GM19395 (cell line): ENCODE measurements around the gene SCN4A.
"Not testable (repeated sequence)": the region's sequence is repeated elsewhere in the genome, so short reads cannot be mapped to it uniquely, and the experiment has no call there.

ENCODE experiments used
- ATAC-seq: cut with Tn5 transposase; IDR thresholded peaks from one replicate; pipeline ENCODE4 v1.9.1; 2021; ENCODE audit warnings: mild to moderate bottlenecking, moderate library complexity; ENCODE audit not compliant: unreplicated experiment

SCN4A gene

GRCh38 chr17:63939401-63939800 lies 33.3 kb downstream of the SCN4A start:
- no peak for ATAC-seq

DNA sequence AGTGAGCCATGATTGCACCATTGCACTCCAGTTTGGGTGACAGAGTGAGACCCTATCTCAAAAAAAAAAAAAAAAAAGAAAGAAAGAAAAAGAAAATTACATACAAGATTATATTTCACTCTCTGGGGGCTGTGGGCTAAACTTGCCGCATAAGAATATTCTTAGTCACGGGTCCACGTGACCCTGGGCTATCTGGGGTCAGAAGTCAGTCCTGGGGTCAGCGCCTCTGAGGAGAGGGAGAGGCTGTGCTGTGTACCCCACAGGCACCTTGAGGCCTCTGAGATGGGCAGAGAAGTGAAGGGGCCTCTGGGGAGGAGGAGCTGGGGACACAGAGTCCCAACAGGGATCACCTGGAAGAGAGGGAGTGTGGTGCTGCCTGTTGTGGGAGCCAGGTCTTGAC lies 34.8 kb downstream of the SCN4A start:
- ATAC-seq: no peak

DNA sequence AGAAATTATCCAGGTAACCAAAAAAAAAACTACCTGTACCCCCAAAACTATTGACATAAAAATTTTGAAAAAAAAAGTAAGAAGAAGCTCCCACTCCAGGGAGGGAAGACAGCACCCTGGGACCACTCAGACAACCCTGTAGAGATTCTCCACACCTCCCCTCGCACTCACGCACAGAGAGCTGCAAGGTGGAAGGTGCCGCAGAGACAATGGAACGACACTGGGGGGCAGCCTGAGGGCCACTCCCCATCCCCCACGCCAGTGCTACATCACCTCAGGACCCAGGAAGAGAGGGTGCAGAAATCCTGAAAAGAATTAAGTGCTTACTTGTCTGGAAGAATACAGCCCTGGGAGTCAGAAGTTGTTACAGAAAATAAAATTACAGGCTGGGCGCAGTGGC lies 35.4 kb downstream of the SCN4A start:
- no peak for ATAC-seq

DNA sequence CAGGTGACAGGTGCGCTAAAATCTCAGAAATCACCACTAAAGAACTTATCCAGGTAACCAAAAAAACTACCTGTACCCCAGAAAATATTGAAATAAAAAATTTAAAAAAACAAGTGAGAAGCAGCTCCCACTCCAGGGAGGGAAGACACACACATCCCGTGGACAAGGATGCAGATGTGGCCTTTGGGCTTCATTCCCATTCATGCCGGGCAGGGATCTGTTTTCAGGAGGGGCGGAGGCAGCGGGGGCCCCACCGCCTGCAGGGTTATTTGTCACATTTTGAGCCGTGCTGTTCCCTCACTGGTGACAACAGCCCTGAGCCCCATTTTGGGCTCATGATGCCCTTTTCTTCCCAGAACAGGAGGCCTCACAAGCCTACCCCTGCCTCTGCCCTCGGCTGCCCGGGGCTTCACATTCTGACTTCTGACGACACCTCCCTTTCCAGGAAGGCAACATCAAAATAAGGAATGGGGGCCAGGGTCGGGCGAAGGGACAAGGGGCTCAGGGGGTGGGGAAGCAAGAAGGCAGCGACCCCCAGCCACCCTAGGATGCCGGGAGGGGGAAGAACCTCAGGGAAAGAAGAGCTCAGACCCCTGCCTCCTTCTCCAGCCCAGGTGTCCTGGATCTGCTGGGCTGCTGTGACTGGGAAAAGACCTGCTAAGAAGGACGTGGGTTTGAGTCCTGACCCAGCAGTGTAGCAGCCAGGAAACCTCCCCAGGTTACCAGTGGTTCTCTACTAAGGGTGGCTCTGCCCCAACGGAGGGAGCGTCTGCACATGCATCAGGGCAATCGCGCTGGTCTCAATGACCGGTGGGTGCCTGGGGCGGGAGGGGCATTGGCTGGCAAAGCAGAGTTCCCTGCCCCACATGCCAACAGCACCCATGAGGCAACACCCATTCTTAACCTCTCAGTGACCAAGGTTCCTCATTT lies 38.3 kb downstream of the SCN4A start:
- no peak for ATAC-seq

DNA sequence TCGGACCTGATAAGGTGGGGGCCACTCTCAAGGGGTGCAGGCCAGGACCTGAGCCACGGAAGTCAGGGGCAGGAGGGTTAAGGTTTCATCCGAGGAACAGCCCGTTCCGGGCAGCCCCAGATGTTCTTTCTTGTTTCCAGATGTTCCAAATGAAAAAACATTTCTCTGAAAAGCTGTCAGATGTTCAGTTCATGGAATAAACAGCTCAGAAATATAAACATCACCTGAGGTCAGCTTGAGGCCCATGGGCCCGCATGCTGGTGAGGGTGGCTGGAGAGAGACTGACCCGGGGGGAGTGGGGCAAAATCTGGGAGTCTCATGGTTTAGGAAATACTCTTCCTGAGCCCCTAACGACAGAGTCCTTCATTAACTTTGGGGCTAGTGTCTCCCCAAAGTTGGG lies 39.1 kb downstream of the SCN4A start:
- no peak for ATAC-seq

GRCh38 chr17:63932721-63933120 lies 40.0 kb downstream of the SCN4A start:
- peak; percentile 26 for ATAC-seq

GRCh38 chr17:63931981-63932561 lies 40.6 kb downstream of the SCN4A start, which contains the start of gene CD79B:
Gene CD79B, minus strand, starts transcription at chr17:63932331. Its CDS starts 70 bp downstream, at chr17:63932261.
- ATAC-seq: peak; percentile 90

DNA sequence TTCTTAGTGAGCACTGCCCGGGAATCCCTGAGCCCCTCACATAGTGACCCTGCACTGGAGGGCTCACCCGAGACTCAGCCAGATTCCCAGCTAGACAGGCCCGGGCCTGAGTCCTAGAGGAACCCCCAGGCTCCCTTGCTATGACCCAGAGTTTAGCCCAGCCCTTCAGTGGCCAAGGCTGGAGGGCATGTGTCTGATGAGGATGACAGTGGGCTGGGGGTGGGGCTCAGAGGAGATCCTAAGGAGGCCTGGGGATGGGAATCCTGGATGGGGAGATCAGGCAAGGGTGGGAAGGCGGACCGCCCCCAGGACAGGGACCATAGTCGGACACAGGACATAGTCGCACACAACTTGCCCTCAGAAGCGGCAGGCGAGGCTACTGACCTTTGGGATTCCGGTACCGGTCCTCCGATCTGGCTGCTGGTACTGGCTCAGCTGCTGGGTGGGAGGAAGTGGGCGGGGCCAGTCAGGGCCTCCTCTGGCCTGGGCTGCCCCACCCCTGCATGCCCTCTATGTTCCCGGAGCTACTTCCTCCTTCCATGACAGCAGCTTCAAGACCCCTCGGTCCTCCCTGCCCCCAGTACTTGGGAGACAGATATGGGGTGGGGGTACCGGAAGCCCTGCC lies 41.7 kb downstream of the SCN4A start:
- peak; percentile 35 for ATAC-seq

GRCh38 chr17:63929860-63930766 lies 42.6 kb downstream of the SCN4A start:
- no peak for ATAC-seq

DNA sequence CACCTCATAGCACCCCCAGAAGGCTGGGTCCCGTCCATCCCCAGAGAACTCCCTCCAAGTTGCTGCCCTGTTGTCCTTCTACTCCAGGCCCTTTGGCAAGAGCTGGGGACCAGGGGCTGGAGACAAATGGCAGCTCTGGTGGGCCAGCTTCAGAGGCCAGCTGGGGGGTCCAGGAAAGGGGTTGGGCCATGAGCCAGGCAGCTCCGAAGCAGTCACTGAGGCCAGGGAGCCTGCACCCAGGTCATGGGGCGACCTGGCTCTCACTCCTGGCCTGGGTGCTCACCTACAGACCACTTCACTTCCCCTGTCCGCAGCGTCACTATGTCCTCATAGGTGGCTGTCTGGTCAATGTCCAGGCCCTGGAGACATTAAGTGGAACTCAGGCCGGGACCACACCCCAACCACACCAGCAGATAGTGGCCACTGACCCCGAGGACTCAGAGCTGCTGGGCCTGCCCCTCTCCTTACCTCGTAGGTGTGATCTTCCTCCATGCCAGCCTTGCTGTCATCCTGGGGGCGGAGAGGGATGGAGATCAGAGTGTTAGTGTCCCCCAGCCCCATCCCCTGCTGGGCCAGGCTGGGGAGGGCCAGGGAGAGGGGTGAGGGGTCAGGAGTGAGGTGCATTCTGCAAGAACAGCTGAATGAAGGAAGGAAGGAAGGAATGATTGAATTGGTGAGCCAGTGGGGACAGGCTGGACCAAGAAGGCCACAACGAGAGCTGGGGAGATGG lies 43.6 kb downstream of the SCN4A start:
- ATAC-seq: no peak

DNA sequence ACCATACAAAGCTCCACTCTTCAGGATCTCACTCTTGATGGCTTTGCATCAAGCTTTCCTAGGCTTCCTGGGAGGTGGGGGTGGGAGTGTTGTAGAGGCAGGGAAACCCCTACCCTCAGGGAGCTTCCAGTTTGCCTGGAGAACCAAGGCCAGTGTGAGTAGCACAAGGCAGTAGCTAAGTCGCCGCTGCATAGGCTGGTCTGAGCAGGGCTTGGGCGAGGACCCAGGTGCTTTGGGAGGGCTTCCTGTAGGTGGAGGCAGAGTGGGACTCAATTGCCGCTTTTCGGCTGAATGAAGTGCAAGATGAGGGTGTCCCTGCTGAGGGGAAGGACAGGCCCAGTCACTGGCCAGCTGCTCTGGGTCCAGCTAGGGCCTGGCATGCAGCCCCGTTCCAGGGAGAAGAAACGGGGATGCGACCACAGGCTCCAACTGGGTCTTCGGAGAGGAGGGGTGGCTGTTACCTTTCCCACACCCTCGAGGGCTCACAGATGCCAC lies 44.5 kb downstream of the SCN4A start:
- ATAC-seq: no peak

DNA sequence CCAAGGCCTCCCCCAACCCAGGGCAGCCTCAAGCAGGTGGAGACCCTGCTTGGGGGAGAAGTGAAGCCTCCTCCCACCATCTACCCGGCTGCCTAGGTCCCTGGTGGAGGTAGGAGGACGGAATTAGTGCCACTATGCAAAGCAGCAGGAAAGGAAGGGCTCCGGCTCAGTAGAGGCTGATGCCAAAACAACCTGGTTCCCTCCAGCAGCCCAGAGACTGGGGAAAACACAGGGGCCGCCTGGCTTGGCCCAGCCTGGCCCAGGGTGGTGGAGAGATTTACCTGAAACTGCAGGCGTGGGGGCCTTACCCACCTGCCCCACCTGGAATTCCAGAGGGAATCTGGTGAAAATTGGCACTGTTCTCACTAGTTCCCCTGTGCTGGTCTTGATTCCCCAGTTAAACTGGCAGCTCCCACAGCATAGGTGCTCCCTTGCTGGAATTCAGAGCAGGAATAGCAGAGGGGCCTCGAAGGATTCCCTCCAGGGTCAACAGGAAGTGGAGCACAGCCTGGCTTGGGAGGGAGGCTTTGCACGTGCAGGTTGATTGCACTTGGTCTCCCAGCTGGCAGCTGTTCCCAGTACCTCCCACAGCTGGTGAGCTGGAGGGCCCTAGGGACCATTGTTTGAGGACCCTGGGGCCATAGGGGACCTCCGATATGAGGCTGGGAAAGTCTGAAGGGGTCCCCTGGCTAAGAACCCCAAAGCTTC lies 45.1 kb downstream of the SCN4A start:
- no peak for ATAC-seq

GRCh38 chr17:63926164-63926563 lies 46.6 kb downstream of the SCN4A start:
- no peak for ATAC-seq

DNA sequence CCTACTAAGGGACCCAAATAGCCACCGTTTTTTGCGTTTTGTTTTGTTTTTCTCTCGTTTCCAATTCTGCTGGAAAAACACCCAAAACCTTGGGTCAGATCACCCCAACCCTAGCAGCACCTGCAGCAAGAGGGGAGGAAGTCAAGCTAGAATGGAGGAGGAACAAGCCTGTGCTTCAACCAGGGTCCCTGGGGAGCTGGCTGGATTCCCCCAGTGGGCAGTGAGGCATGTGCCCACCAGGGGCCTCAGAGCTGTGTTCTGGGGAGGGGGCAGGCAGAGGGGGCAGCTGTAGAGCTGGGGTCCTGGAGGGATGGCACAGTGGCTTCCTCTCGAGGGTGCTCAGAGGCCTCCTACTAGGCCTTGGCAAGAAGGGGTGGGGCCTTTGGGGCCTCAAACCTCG lies 47.1 kb downstream of the SCN4A start:
- no peak for ATAC-seq

GRCh38 chr17:63922402-63922801 lies 50.3 kb downstream of the SCN4A start:
- peak; percentile 59 for ATAC-seq

DNA sequence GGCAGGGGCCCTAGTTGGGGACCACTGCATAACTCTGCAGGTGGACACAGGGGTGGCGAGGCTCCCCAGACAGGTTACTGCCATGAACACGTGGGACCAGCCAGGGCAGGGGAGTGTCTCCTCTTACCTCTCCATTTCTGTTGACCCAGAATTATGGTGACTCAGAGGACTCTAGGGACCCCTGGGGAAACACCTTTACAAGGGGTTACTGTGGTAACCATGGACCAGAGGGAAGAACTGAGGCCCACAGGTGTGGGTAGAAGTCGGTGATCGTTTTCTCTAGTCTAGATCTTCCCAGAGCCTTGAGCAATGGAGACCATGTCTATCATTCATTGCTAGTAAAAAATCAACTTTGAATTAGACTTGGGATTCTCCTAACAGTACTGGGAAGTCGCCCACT lies 51.9 kb downstream of the SCN4A start:
- not testable (repeated sequence) for ATAC-seq

DNA sequence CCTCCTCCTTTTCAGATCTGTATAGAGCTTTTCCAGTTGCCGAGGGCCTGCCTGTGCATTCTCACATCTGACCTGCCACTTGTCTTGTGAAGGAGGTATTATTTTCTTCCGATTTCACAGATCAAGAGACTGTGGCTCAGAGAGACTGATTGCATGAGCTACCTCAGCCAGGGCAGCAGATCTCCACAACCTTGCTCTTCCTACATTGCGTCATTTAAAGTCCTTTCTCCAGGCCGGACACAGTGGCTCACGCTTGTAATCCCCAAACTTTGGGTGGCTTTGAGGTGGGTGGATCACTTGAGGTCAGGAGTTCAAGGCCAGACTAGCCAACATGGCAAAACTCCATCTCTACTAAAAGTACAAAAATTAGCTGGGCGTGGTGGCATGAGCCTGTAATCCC lies 52.7 kb downstream of the SCN4A start:
- not testable (repeated sequence) for ATAC-seq

GRCh38 chr17:63919311-63919723 lies 53.4 kb downstream of the SCN4A start:
- peak; percentile 65 for ATAC-seq

GRCh38 chr17:63918789-63919305 lies 53.9 kb downstream of the SCN4A start, which contains the start of gene GH1:
Gene GH1, minus strand, starts transcription at chr17:63918839. Its CDS starts 63 bp downstream, at chr17:63918776.
- ATAC-seq: not testable (repeated sequence)
